Spleen (tissue), 11 donors: Measurements from ENCODE around the gene CIPC. TPM values are rescaled to one million over a fixed set of nuclear protein-coding genes. Genes with fewer than 3 reads are reported as not detected.

ENCODE experiments used
- DNase-seq: peaks from one replicate; pipeline ENCODE4 v3.0.0-alpha.2; 2020
- H3K27ac ChIP-seq, 8 donors: fragments of 200-600 bp; sonication (generic) in 7 of 8; 1 replicate in 4 of 8; 2 replicates in 4 of 8; pipeline versions ENCODE4 v1.5.0 to v1.8.0; 2016 to 2021; ENCODE audit warnings: inconsistent platforms in 4 of 8, mild to moderate bottlenecking in 4 of 8, moderate library complexity in 1 of 8
- H3K27me3 ChIP-seq, 7 donors: fragments of 200-600 bp; sonication (generic) in 6 of 7; replicated peaks in 1 of 7; 1 replicate in 4 of 7; 2 replicates in 3 of 7; pipeline versions ENCODE4 v1.5.0 to v1.8.0; 2016 to 2021; ENCODE audit warnings: inconsistent platforms in 3 of 7, mild to moderate bottlenecking in 1 of 7
- H3K36me3 ChIP-seq, 6 donors: fragments of 200-600 bp; sonication (generic) in 5 of 6; 1 replicate in 4 of 6; 2 replicates in 2 of 6; pipeline versions ENCODE4 v1.5.0 to v1.8.0; 2016 to 2021; ENCODE audit warnings: inconsistent platforms in 2 of 6
- H3K4me1 ChIP-seq, 6 donors: fragments of 200-600 bp; sonication (generic) in 5 of 6; 1 replicate in 3 of 6; 2 replicates in 3 of 6; pipeline versions ENCODE4 v1.5.0 to v1.8.0; 2016 to 2021; ENCODE audit warnings: inconsistent platforms in 3 of 6
- H3K4me3 ChIP-seq, 8 donors: fragments of 200-600 bp; sonication (generic) in 7 of 8; 1 replicate in 4 of 8; 2 replicates in 4 of 8; pipeline versions ENCODE4 v1.5.0 to v1.8.0; 2016 to 2021; ENCODE audit warnings: inconsistent platforms in 4 of 8, mild to moderate bottlenecking in 4 of 8, moderate library complexity in 2 of 8
- H3K9me3 ChIP-seq, 8 donors: fragments of 200-600 bp; sonication (generic) in 7 of 8; 1 replicate in 4 of 8; 2 replicates in 4 of 8; pipeline versions ENCODE4 v1.5.0 to v1.8.0; 2016 to 2021; ENCODE audit warnings: inconsistent platforms in 4 of 8
- CTCF ChIP-seq, 11 experiments: fragments of 200-600 bp in 7 of 11; fragments of 450-650 bp in 4 of 11; sonication (generic) in 4 of 11; IDR thresholded peaks in 8 of 11; conservative IDR thresholded peaks in 3 of 11; 1 replicate in 7 of 11; 2 replicates in 4 of 11; pipeline versions ENCODE4 v1.4.0 to v1.8.0; 2016 to 2021; ENCODE audit warnings: antibody characterized with exemption in 11 of 11, inconsistent platforms in 4 of 11, mild to moderate bottlenecking in 1 of 11
- POLR2A ChIP-seq, 3 donors: fragments of 450-650 bp; IDR thresholded peaks; one replicate each; pipeline ENCODE4 v1.5.1; 2017; ENCODE audit warnings: antibody characterized with exemption in 3 of 3, mild to moderate bottlenecking in 1 of 3
- POLR2AphosphoS5 ChIP-seq, 3 donors: sonication (generic); formaldehyde crosslinking; IDR thresholded peaks; one replicate each; pipeline ENCODE4 v1.5.1; 2017; ENCODE audit warnings: antibody characterized with exemption in 3 of 3
- WGBS, 5 donors: extraction: QIAGEN DNeasy Blood & Tissue Kit in 3 of 5; methylation state at CpG; one replicate each; pipeline versions ENCODE4 v1.1.5 to v1.1.7; 2013 to 2018; 5-methylcytosine and 5-hydroxymethylcytosine counted together
- intact Hi-C: fragments of 100-400 bp; cut with DNase I; formaldehyde crosslinking; loops from one replicate; pipeline ENCODE4 v1.15.0; 2023; ENCODE audit warnings: low total_unique reads
- polyA plus RNA-seq, 3 donors: library from polyadenylated mRNA; stranded (reverse); fragments of 200-250 nt; gene quantifications; one replicate each; pipeline ENCODE4 v1.2.1, GENCODE V29; 2013
- total RNA-seq, 7 donors: library from RNA; depleted of rRNA in 3 of 7; stranded (reverse); fragments of >200 nt in 3 of 7; fragmentation: NEBNext Ultra II Directional in 4 of 7; extraction: Animal tissue kit (Norgen Biotek cat#: 25700) in 4 of 7; gene quantifications; one replicate each; pipeline versions ENCODE4 v1.1.0 to v1.2.1, GENCODE V29; 2016 to 2021
- donor health status: healthy with polysubstance abuse.
- donor health status: DM: no; HTN: no; CAD: no; lungs with moderate emphysema.
- donor health status: DM: no; HTN: no; CAD: no.
- donor health status: Bipolar disorder and iron deficiency.
- donor health status: healthy.
- donor health status: DM: no; HTN: no; CAD: no.
- donor health status: DM: yes; HTN: yes; CAD: no.

CIPC gene
- total and polyA plus RNA-seq, 10 donors: 4.2 to 33.8 (median 17.7) TPM

- WGBS, 5 donors: 72 to 84% (median 82%) methylated on average over 2 of the region's 2 CpGs
These were observed 9.4 kb upstream of the CIPC start for GRCh38 chr14:77088645-77089044.

GRCh38 chr14:77091518-77091917 lies 6.5 kb upstream of the CIPC start:
- TF ChIP-seq POLR2A (IDR thresholded peaks at IDR 0.05) (no peak), POLR2AphosphoS5 (IDR thresholded peaks at IDR 0.05) (no peak), CTCF (IDR thresholded peaks at IDR 0.05 in 8 of 11, conservative IDR thresholded peaks at IDR 0.05 in 3 of 11) (no peak)

More at GRCh38 chr14:77088645-77089044, 9.4 kb upstream of the CIPC start:
- no peak for DNase-seq
- Histone ChIP-seq H3K36me3 (no peaks in the 10 kb centered on the region), H3K4me3 (no peak overlapping the region), H3K4me1 (peaks cover 0 to 25% (median 0%) of the 10 kb centered on the region in 6 donors), H3K9me3 (peaks cover 0 to 21% (median 14%) of the 10 kb centered on the region in 8 donors), H3K27me3 (no peaks in the 10 kb centered on the region), H3K27ac (no peak overlapping the region)
- intact Hi-C loops: no loop called here
- TF ChIP-seq POLR2AphosphoS5 (IDR thresholded peaks at IDR 0.05) (no peak), CTCF (IDR thresholded peaks at IDR 0.05 in 8 of 11, conservative IDR thresholded peaks at IDR 0.05 in 3 of 11) (no peak)

GRCh38 chr14:77092676-77093075 lies 5.4 kb upstream of the CIPC start:
- WGBS, 5 donors: 78 to 89% (median 84%) methylated on average over 3 of the region's 3 CpGs
- intact Hi-C loops: no loop called here
- Histone ChIP-seq H3K4me3 (no peak overlapping the region), H3K27ac (peak overlapping the region in 3 of 8 donors; percentile 36 to 76 (median 39)), H3K9me3 (peaks cover 0 to 21% (median 14%) of the 10 kb centered on the region in 8 donors), H3K27me3 (no peaks in the 10 kb centered on the region), H3K4me1 (peaks cover 6 to 36% (median 19%) of the 10 kb centered on the region in 6 donors), H3K36me3 (no peaks in the 10 kb centered on the region)
- peak in 1 of 3 donors; percentile 49 for TF ChIP-seq POLR2AphosphoS5 (IDR thresholded peaks at IDR 0.05)
- no peak for TF ChIP-seq CTCF (IDR thresholded peaks at IDR 0.05 in 8 of 11, conservative IDR thresholded peaks at IDR 0.05 in 3 of 11)
- no peak for TF ChIP-seq POLR2A (IDR thresholded peaks at IDR 0.05)
- DNase-seq: no peak

More at GRCh38 chr14:77091518-77091917, 6.5 kb upstream of the CIPC start:
- no peak overlapping the region for H3K4me3 ChIP-seq
- intact Hi-C loops: no loop called here
- H3K27me3 ChIP-seq: no peaks in the 10 kb centered on the region
- no peaks in the 10 kb centered on the region for H3K36me3 ChIP-seq
- no peak for DNase-seq
- peak overlapping the region in 2 of 8 donors; percentile 8 to 76 for H3K27ac ChIP-seq
- peaks cover under 1 to 29% (median 10%) of the 10 kb centered on the region in 6 donors for H3K4me1 ChIP-seq
- peaks cover 0 to 21% (median 14%) of the 10 kb centered on the region in 8 donors for H3K9me3 ChIP-seq

GRCh38 chr14:77094672-77095284 lies 3.3 kb upstream of the CIPC start:
- TF ChIP-seq POLR2A (IDR thresholded peaks at IDR 0.05) (no peak), CTCF (IDR thresholded peaks at IDR 0.05 in 8 of 11, conservative IDR thresholded peaks at IDR 0.05 in 3 of 11) (peak; percentile 62 to 88 (median 81)), POLR2AphosphoS5 (IDR thresholded peaks at IDR 0.05) (peak in 1 of 3 donors; percentile 40)
- intact Hi-C loops: no loop called here
- Histone ChIP-seq H3K9me3 (peaks cover 0 to 21% (median 14%) of the 10 kb centered on the region in 8 donors), H3K27ac (no peak overlapping the region), H3K4me1 (peaks cover 16 to 50% (median 31%) of the 10 kb centered on the region in 6 donors), H3K27me3 (no peaks in the 10 kb centered on the region), H3K36me3 (no peaks in the 10 kb centered on the region), H3K4me3 (no peak overlapping the region)
- 22 to 29% (median 22%) methylated on average over 8 of the region's 8 CpGs for WGBS, 5 donors
- DNase-seq: peak; percentile 85
